ENCODE results near the gene OR2J3. TPM values are rescaled to one million over a fixed set of nuclear protein-coding genes. Genes with fewer than 3 reads are reported as not detected.
"Not testable (repeated sequence)": the region's sequence is repeated elsewhere in the genome, so short reads cannot be mapped to it uniquely, and the experiment has no call there.

OR2J3 gene
- total RNA-seq, 3 donors from 2014 or later: not detected

DNA sequence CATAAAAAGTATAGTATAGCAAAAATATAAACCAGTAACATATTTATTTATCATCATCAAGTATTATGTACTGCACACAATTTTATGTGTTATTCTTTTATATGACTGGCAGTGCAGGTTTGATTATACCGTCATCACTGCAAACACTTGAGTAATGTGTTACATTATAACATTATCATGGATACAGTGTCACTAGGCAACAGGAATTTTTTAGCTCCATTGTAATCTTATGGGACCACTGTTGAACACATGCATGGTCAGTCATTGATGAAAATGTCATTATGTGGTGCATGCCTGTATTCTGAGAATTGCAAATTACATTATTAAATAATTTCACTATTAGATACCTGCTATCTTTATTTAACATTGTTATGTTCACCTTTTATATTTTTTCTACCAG lies 33.7 kb downstream of the OR2J3 start:
- Mint-ChIP-seq H3K9me3 (no peaks in the 10 kb centered on the region), H3K36me3 (ENCODE audit: insufficient read depth) (no peaks in the 10 kb centered on the region), H3K27me3 (ENCODE audit: low read depth) (peaks cover 13% of the 10 kb centered on the region), H3K4me1 (ENCODE audit: low read depth) (no peaks in the 10 kb centered on the region), H3K4me3 (no peak overlapping the region)
- ATAC-seq (no peak), DNase-seq (no peak)

DNA sequence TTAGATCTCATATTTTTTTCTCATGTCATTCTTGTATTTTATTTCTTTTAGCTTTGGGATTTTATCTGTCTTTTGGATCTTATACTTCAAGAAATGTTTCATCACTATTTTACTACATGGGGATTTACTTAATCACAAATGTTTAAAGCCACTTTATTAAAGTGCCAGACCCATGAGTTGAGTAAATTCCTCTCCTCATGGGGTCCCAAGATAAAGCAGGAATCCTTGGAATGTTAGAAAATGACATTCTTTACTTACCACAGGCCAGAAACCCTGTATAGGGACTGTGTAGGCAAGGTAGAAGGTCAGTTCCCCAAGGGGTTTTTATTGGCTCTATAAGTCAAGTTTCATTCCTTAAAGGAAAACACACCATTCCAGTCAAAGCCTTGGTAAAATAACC lies 34.5 kb downstream of the OR2J3 start:
- Mint-ChIP-seq H3K4me1 (ENCODE audit: low read depth) (no peaks in the 10 kb centered on the region), H3K4me3 (no peak overlapping the region), H3K36me3 (ENCODE audit: insufficient read depth) (no peaks in the 10 kb centered on the region), H3K27me3 (ENCODE audit: low read depth) (peaks cover 13% of the 10 kb centered on the region), H3K9me3 (no peaks in the 10 kb centered on the region)
- DNase-seq: no peak
- no peak for ATAC-seq

GRCh38 chr6:29146179-29146578 lies 38.3 kb downstream of the OR2J3 start:
- peaks cover 5% of the 10 kb centered on the region for H3K9me3 Mint-ChIP-seq
- no peak for ATAC-seq
- H3K27me3 Mint-ChIP-seq (ENCODE audit: low read depth): peaks cover 18% of the 10 kb centered on the region
- no peak overlapping the region for H3K4me3 Mint-ChIP-seq
- H3K4me1 Mint-ChIP-seq (ENCODE audit: low read depth): no peaks in the 10 kb centered on the region
- no peaks in the 10 kb centered on the region for H3K36me3 Mint-ChIP-seq (ENCODE audit: insufficient read depth)
- DNase-seq: no peak

GRCh38 chr6:29147074-29147473 lies 39.2 kb downstream of the OR2J3 start:
- Mint-ChIP-seq H3K36me3 (ENCODE audit: insufficient read depth) (no peaks in the 10 kb centered on the region), H3K4me3 (no peak overlapping the region), H3K27me3 (ENCODE audit: low read depth) (peaks cover 24% of the 10 kb centered on the region), H3K9me3 (peaks cover 5% of the 10 kb centered on the region), H3K4me1 (ENCODE audit: low read depth) (no peaks in the 10 kb centered on the region)
- DNase-seq (no peak), ATAC-seq (no peak)

DNA sequence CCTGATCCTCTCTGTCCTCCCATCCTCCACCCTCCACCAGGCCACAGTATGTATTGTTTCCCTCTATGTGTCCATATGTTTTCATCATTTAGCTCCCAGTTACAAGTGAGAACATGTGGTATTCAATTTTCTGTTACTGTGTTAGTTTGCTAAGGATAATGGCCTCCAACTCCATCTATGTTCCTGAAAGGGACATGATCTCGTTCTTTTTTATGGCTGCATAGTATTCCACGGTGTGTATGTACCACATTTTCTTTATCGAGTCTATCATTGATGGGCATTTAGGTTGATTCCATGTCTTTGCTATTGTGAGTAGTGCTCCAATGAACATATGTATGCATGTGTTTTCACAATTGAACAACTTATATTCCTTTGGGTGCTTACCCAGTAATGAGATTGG lies 41.6 kb downstream of the OR2J3 start:
- H3K4me1 Mint-ChIP-seq (ENCODE audit: low read depth); H3K4me3 Mint-ChIP-seq; H3K9me3 Mint-ChIP-seq; DNase-seq; ATAC-seq; H3K36me3 Mint-ChIP-seq (ENCODE audit: insufficient read depth): not testable (repeated sequence)
- peaks cover 32% of the 10 kb centered on the region for H3K27me3 Mint-ChIP-seq (ENCODE audit: low read depth)

DNA sequence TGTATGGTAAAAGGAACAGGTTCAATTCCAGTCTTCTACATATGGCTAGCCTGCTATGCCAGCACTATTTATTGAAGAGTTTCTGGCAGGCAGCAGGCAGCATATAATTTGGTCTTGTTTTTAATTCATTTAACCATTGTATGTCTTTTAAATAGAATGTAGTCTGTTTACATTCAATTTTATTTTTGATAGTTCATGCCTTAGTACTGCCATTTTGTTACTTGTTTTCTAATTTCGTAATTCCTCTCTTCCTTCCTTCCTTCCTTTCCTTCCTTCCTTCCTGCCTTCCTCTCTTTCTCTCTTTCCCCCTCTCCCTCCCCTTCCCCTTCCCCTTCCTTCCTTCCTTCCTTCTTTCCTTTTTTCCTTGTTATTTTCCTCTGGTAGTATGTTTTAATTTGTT lies 45.2 kb downstream of the OR2J3 start:
- Mint-ChIP-seq H3K4me1 (ENCODE audit: low read depth) (no peaks in the 10 kb centered on the region), H3K4me3 (no peak overlapping the region), H3K36me3 (ENCODE audit: insufficient read depth) (no peaks in the 10 kb centered on the region), H3K9me3 (peaks cover 5% of the 10 kb centered on the region), H3K27me3 (ENCODE audit: low read depth) (peaks cover 42% of the 10 kb centered on the region)
- no peak for DNase-seq
- ATAC-seq: no peak

- not testable (repeated sequence) for H3K4me3 Mint-ChIP-seq; H3K36me3 Mint-ChIP-seq (ENCODE audit: insufficient read depth); ATAC-seq; H3K9me3 Mint-ChIP-seq; H3K4me1 Mint-ChIP-seq (ENCODE audit: low read depth); DNase-seq
- peaks cover 34% of the 10 kb centered on the region for H3K27me3 Mint-ChIP-seq (ENCODE audit: low read depth)
Observed at GRCh38 chr6:29155182-29155581, 47.3 kb downstream of the OR2J3 start.

DNA sequence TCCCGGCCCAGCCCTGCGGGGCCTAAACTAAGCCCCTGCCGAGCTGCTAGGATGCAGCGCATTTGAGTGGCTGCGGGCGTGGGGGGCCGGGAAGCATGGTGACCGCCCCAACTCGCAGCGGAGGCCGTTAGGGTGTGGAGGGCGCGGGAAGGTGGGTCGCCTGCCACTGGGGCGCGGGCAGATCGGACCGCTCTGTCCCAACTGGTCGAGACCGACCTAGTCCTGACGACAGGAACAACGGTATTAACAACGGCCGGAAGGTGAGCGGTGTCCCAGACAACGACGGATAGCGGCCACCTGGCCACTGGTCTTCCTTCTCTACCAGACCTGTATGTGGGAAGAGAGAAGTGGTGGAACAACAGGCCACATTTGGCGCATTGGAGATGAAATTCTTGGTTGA lies 52.1 kb downstream of the OR2J3 start:
- not testable (repeated sequence) for H3K36me3 Mint-ChIP-seq (ENCODE audit: insufficient read depth); H3K4me3 Mint-ChIP-seq; H3K9me3 Mint-ChIP-seq; ATAC-seq; H3K4me1 Mint-ChIP-seq (ENCODE audit: low read depth); DNase-seq
- H3K27me3 Mint-ChIP-seq (ENCODE audit: low read depth): peaks cover 24% of the 10 kb centered on the region

Other genes starting within 250 kb of the OR2J3 start
- gene TRIM27, start 184.1 kb upstream of the OR2J3 start, total RNA-seq: 10 to 100 TPM; 54.7 to 64.4 (median 58.4) TPM
- gene ZNF311, start 102.7 kb upstream of the OR2J3 start, total RNA-seq: under 1 TPM; 0.48 to 0.53 (median 0.52) TPM
- not detected for gene OR2W1, start 62.9 kb upstream of the OR2J3 start, total RNA-seq
- not detected for gene OR2B3, start 20.7 kb upstream of the OR2J3 start, total RNA-seq
- gene OR2J1, start 8.6 kb upstream of the OR2J3 start, total RNA-seq: not detected
- not detected for gene OR2J2, start 62.8 kb downstream of the OR2J3 start, total RNA-seq
- not detected for gene OR14J1, start 193.6 kb downstream of the OR2J3 start, total RNA-seq